ENCODE data around the gene GTPBP1.

GTPBP1 gene

DNA sequence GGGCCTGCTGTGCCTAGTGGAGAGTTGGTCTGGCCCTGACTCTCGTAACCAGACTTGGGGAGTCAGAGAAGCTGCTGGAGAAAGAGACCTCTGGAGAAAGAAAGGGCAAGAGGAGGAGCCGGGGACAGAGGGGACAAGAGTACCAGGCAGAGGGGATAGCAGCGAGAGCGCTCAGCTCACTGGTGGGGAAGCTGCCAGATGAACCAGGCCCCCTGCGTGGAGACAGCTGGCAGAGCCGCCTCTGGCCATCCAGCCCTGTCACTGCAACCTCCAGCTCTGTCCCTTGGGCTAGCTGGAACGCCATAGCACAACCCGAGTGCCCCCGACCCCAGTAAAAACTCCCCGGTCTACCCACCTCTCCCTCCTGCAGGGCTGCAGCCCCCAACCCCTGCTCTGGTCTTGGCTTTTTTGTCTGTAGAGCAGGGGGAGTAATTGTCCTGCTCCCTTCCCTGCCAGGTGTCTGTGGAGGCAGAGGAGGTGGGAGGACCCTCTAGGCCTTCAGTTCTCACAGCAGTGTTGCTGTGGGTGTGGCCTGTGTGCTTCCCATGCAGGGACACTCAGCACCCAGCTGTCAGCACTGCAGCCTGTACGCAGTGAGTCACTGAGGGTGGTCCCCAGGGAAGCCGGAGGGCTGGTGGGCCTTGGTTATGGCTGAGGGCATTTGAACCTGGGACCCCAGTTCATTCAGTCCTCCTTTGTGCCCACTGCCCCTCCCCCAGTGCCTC is 54.9 kb downstream of the GTPBP1 start:
- DNase-seq (ENCODE audit: low spot score), result no peak

- no peak for DNase-seq (ENCODE audit: low spot score)
These were observed 55.7 kb downstream of the GTPBP1 start for GRCh38 chr22:38761202-38762162.

DNA sequence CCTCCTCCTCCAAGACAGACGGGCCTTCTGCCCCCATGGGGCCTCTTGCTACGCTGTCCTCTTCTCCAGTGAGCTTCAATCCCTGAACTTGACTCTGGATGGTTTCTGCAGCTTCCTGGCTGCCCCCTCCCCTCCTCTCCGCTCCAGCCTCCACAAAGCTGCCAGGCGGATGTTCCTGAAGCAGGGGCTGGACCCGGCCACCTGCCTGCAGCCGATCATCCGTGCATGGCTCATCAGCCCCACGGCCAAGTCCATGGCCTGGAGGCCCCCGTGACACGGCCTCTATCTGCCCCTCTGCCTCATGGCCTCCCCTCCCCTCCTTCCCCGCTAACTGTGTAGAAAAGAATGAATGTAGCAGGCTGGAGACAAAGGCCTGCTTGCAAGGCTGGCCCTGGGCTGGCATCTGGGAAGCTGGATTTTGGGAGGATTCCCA is 56.8 kb downstream of the GTPBP1 start:
- DNase-seq (ENCODE audit: low spot score), result no peak

DNA sequence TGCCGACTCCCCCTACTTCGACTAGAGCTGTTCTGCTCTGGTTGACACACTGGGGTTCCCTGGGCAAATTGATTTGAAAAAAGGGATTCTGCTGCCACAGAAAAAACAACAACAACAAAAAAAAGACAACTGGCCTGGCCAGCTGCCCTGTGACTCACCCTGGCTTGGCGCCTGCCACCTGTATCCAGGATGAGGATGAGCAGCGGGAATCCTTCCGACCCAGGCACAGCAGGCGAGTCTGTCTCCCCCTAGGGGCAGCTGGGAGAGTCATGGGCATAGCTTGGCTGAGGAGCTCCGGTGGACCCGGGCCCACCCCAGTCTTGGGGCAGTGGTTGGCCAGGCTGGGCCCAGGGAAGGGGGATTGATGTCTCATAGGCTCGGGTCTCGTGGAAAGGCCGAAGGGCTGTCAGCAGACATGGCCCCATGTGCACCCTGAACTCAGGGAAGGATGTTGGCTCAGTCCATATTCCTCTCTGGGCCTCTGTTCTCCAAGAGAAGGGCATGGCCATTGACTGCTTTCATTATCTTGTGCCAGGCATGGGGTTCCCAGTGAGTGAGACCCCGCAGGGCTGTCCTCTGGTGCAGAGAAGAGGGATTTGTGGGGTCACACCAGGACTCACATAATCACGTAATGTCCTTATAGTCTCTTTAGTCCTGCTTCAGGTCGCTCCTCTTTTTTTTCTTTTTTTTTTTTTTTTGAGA is 60.5 kb downstream of the GTPBP1 start:
- peak; percentile 51 for DNase-seq (ENCODE audit: low spot score)

- no peak for DNase-seq (ENCODE audit: low spot score)
These were observed 61.6 kb downstream of the GTPBP1 start for GRCh38 chr22:38767313-38767712.

DNA sequence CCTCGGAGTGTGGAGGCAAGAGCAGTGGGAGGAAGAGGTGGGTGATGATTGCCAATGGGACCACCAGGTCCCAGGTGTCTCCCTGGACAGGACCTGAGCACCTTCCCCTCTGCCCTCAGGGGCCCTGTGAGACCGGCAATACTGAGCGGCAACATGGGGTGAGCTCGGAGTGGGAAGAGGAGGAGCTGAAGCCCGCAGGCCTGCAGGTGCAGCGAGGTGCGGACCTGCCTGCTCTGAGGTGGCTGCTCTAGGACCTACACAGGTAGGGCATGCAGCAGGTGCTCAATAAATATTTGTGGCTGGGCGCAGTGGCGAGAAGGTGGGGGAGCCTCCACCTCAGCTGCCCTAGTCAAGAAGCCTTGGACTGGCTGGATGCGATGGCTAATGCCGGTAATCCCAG is 62.3 kb downstream of the GTPBP1 start:
- DNase-seq (ENCODE audit: low spot score), result no peak

GRCh38 chr22:38770257-38770949 is 64.7 kb downstream of the GTPBP1 start:
- no peak for DNase-seq (ENCODE audit: low spot score)

GRCh38 chr22:38772623-38772873 is 66.8 kb downstream of the GTPBP1 start:
- DNase-seq (ENCODE audit: low spot score), result no peak

- DNase-seq (ENCODE audit: low spot score), result no peak
These were observed 67.7 kb downstream of the GTPBP1 start for GRCh38 chr22:38773363-38773946.

GRCh38 chr22:38774496-38775166 is 68.9 kb downstream of the GTPBP1 start:
- DNase-seq (ENCODE audit: low spot score), result no peak

- DNase-seq (ENCODE audit: low spot score), result no peak
These were observed 69.9 kb downstream of the GTPBP1 start for GRCh38 chr22:38775656-38776055.

GRCh38 chr22:38776086-38776485 is 70.3 kb downstream of the GTPBP1 start:
- no peak for DNase-seq (ENCODE audit: low spot score)

- no peak for DNase-seq (ENCODE audit: low spot score)
These were observed 71.4 kb downstream of the GTPBP1 start for GRCh38 chr22:38777087-38777671.

- no peak for DNase-seq (ENCODE audit: low spot score)
These were observed 75.3 kb downstream of the GTPBP1 start for GRCh38 chr22:38781033-38781432.

GRCh38 chr22:38782402-38783094 is 76.8 kb downstream of the GTPBP1 start:
- DNase-seq (ENCODE audit: low spot score), result no peak
